Mesenchymal stem cell (in vitro differentiated cells and primary cell): ENCODE results near the gene STRADB.

Experiments used
- DNase-seq: peaks from one replicate; pipeline ENCODE4 v3.0.0-alpha.2; 2013
- H2AFZ ChIP-seq: one replicate; pipeline ENCODE4 v1.6.1; 2013; ENCODE audit warnings: low read depth, mild to moderate bottlenecking, control low read depth, inconsistent platforms, low read length, moderate library complexity
- H2AK5ac ChIP-seq: 2 replicates; pipeline ENCODE4 v1.6.1; 2013; ENCODE audit warnings: low read length, moderate library complexity, mild to moderate bottlenecking, inconsistent platforms; ENCODE audit not compliant: severe bottlenecking
- H2BK120ac ChIP-seq: one replicate; pipeline ENCODE4 v1.6.1; 2013; ENCODE audit warnings: low read depth, mild to moderate bottlenecking, inconsistent platforms, low read length, moderate library complexity
- H2BK12ac ChIP-seq, 2 experiments: one replicate each; pipeline ENCODE4 v1.6.1; 2013; ENCODE audit warnings: inconsistent platforms in 2 of 2, low read length in 2 of 2, mild to moderate bottlenecking in 2 of 2, moderate library complexity in 2 of 2, control low read depth in 1 of 2
- H2BK15ac ChIP-seq: one replicate; pipeline ENCODE4 v1.6.1; 2013; ENCODE audit warnings: mild to moderate bottlenecking, low read depth, inconsistent platforms; ENCODE audit not compliant: poor library complexity, severe bottlenecking
- H2BK5ac ChIP-seq: 2 replicates; pipeline ENCODE4 v1.6.1; 2013; ENCODE audit warnings: low read depth, mild to moderate bottlenecking, low read length, control low read depth, inconsistent platforms; ENCODE audit not compliant: poor library complexity, severe bottlenecking
- H3K14ac ChIP-seq, 2 experiments: one replicate each; pipeline ENCODE4 v1.6.1; 2013; ENCODE audit warnings: inconsistent platforms in 2 of 2, low read length in 2 of 2, control low read depth in 1 of 2, mild to moderate bottlenecking in 1 of 2, moderate library complexity in 1 of 2
- H3K18ac ChIP-seq, 2 experiments: one replicate each; pipeline ENCODE4 v1.6.1; 2013; ENCODE audit warnings: inconsistent platforms in 2 of 2, low read length in 2 of 2, control low read depth in 1 of 2, low read depth in 1 of 2, mild to moderate bottlenecking in 1 of 2
- H3K23ac ChIP-seq, 2 experiments: one replicate each; pipeline ENCODE4 v1.6.1; 2013; ENCODE audit warnings: inconsistent platforms in 2 of 2, low read length in 2 of 2, mild to moderate bottlenecking in 2 of 2, moderate library complexity in 2 of 2, control low read depth in 1 of 2
- H3K27ac ChIP-seq: 2 replicates; pipeline ENCODE4 v1.5.1; 2013; ENCODE audit warnings: mild to moderate bottlenecking, moderate library complexity, low read length, control low read depth, inconsistent platforms; ENCODE audit not compliant: poor library complexity, severe bottlenecking
- H3K27me3 ChIP-seq, 2 experiments: 2 replicates each; pipeline versions ENCODE4 v1.6.1 to v1.7.0; 2013; ENCODE audit warnings: low read length in 2 of 2, mild to moderate bottlenecking in 2 of 2, moderate library complexity in 2 of 2, control low read depth in 1 of 2, inconsistent platforms in 1 of 2; ENCODE audit not compliant: control insufficient read depth in 1 of 2, insufficient read depth in 1 of 2
- H3K36me3 ChIP-seq, 2 experiments: 2 replicates each; pipeline versions ENCODE4 v1.6.1 to v1.7.0; 2013; ENCODE audit warnings: low read length in 2 of 2, control low read depth in 1 of 2, inconsistent platforms in 1 of 2, low read depth in 1 of 2, mild to moderate bottlenecking in 1 of 2; ENCODE audit not compliant: insufficient read depth in 2 of 2, control insufficient read depth in 1 of 2
- H3K4ac ChIP-seq, 2 experiments: one replicate each; pipeline ENCODE4 v1.6.1; 2013; ENCODE audit warnings: inconsistent platforms in 2 of 2, low read length in 2 of 2, mild to moderate bottlenecking in 2 of 2, moderate library complexity in 2 of 2, control low read depth in 1 of 2, low read depth in 1 of 2
- H3K4me1 ChIP-seq: 2 replicates; pipeline ENCODE4 v1.6.1; 2013; ENCODE audit warnings: low read depth, low read length, control low read depth; ENCODE audit not compliant: control insufficient read depth, insufficient read depth
- H3K4me2 ChIP-seq: 2 replicates; pipeline ENCODE4 v1.6.1; 2013; ENCODE audit warnings: low read length, mild to moderate bottlenecking, inconsistent platforms; ENCODE audit not compliant: poor library complexity, severe bottlenecking
- H3K4me3 ChIP-seq, 2 experiments: 2 replicates each; pipeline versions ENCODE4 v1.5.1 to v1.7.0; 2013; ENCODE audit warnings: low read length in 2 of 2, mild to moderate bottlenecking in 2 of 2, control low read depth in 1 of 2, low read depth in 1 of 2; ENCODE audit not compliant: insufficient read depth in 1 of 2
- H3K79me1 ChIP-seq: replicated peaks from 2 replicates; pipeline ENCODE4 v1.6.1; 2013; ENCODE audit warnings: mild to moderate bottlenecking, control low read depth, low read length, inconsistent platforms; ENCODE audit not compliant: poor library complexity, severe bottlenecking
- H3K9ac ChIP-seq: 2 replicates; pipeline ENCODE4 v1.7.0; 2013; ENCODE audit warnings: mild to moderate bottlenecking, low read length, moderate library complexity
- H3K9me3 ChIP-seq: 2 replicates; pipeline ENCODE4 v1.7.0; 2013; ENCODE audit warnings: mild to moderate bottlenecking, low read length; ENCODE audit not compliant: control insufficient read depth
- H4K8ac ChIP-seq: one replicate; pipeline ENCODE4 v1.6.1; 2013; ENCODE audit warnings: inconsistent platforms, mild to moderate bottlenecking, low read length, moderate library complexity
- H4K91ac ChIP-seq: one replicate; pipeline ENCODE4 v1.6.1; 2013; ENCODE audit warnings: mild to moderate bottlenecking, low read length, inconsistent platforms
- WGBS: methylation state at CpG from one replicate; pipeline ENCODE4 v1.1.7; 2013; ENCODE audit warnings: mixed read lengths; 5-methylcytosine and 5-hydroxymethylcytosine counted together

Gene STRADB

DNA sequence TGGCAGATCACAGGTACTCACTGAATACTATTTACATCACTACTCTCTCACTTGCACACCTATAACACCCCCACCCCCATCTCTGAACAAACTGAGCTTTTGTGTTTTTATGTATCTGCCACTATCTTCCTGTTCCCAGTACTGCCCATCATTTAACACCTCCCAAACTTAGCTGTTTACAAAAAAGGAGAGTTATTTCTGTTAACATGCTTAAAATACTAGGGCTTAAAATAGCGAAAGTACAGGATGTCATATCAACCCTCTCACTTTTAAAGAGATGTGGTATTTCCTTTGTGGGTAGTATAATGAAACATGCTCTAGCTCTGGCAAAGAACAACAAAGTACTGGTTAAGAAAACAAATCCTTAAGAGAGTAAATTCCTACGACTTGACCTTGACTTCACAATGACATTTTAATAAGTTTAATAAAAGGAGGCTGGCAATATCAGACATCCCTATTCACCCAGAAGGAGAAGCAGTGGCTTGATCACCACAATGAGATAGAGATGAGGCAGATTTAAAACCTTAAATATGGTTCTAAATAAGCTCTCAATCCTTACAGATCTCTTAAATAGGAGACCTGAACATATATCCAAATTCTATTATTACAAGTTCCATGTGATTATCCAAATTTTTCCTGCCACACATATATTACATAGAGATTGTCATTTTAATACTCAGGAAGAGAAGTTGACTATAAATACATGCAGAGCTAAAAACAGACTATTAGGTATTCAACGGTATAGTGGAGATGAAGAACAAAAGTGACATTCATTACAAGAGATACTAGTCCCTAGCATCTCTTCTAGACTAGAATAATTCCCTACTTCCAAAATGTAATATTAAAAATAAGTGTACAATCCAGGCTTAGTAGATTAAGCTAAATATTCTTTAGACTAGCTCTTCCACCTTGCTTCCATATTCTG lies 37.2 kb upstream of the STRADB start:
- no peak overlapping the region for H2BK120ac ChIP-seq
- peak; percentile 45 for DNase-seq
- H3K9me3 ChIP-seq: no peaks in the 10 kb centered on the region
- H3K79me1 ChIP-seq: peaks cover 21% of the 10 kb centered on the region
- peak overlapping the region; percentile 5 for H3K9ac ChIP-seq
- H2AK5ac ChIP-seq: no peak overlapping the region
- no peak overlapping the region for H3K14ac ChIP-seq
- H4K91ac ChIP-seq: no peak overlapping the region
- no CpG with 5 or more reads among the region's 3 CpGs for WGBS
- no peak overlapping the region for H2AFZ ChIP-seq
- H3K4ac ChIP-seq: no peak overlapping the region
- H3K36me3 ChIP-seq: peaks cover 0 to 1% of the 10 kb centered on the region in 2 experiments
- no peak overlapping the region for H3K4me3 ChIP-seq
- H3K18ac ChIP-seq: no peak overlapping the region
- H3K27ac ChIP-seq: no peak overlapping the region
- no peak overlapping the region for H2BK15ac ChIP-seq
- no peaks in the 10 kb centered on the region for H3K27me3 ChIP-seq
- H3K23ac ChIP-seq: no peak overlapping the region
- H3K4me2 ChIP-seq: no peak overlapping the region
- H2BK12ac ChIP-seq: no peak overlapping the region
- H3K4me1 ChIP-seq: no peaks in the 10 kb centered on the region
- no peak overlapping the region for H4K8ac ChIP-seq
- H2BK5ac ChIP-seq: no peak overlapping the region

GRCh38 chr2:201415149-201415548 lies 36.4 kb upstream of the STRADB start:
- Histone ChIP-seq H3K4me1 (no peaks in the 10 kb centered on the region), H3K4ac (no peak overlapping the region), H3K79me1 (peaks cover 19% of the 10 kb centered on the region), H3K9me3 (no peaks in the 10 kb centered on the region), H2BK15ac (no peak overlapping the region), H2BK5ac (no peak overlapping the region), H2AFZ (no peak overlapping the region), H3K27ac (no peak overlapping the region), H3K14ac (no peak overlapping the region), H3K18ac (no peak overlapping the region), H2BK120ac (no peak overlapping the region), H3K23ac (no peak overlapping the region), H2AK5ac (no peak overlapping the region), H4K91ac (no peak overlapping the region), H4K8ac (no peak overlapping the region), H2BK12ac (no peak overlapping the region), H3K36me3 (peaks cover 0 to 8% of the 10 kb centered on the region in 2 experiments), H3K27me3 (no peaks in the 10 kb centered on the region), H3K4me3 (no peak overlapping the region), H3K4me2 (no peak overlapping the region), H3K9ac (no peak overlapping the region)
- no peak for DNase-seq
- WGBS: no CpG with 5 or more reads among the region's 2 CpGs

DNA sequence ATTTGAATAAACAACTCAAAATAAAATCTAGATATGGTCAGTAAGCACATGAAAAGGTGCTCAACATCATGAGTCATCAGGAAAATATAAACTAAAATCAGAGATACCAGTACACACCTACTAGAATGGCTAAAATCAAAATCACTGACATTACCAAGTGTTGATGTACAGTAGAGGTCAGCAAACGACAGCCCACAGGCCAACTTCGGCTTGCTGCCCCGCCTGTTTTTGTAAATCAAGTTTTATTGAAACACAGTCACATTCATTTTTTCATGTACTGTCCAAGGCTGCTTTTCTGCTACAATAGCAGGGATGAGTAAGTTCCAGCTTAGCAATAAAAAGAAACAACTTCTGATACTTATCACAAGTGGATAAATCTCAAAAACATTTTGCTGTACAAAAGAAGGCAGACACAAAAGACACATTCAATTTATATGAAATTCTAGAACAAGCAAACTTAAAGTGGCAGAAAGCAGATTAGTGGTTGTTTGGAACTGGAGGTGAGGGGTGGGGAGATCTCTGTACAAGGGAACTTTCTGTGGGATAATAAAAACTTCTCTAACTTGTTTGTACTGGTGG lies 32.4 kb upstream of the STRADB start:
- Histone ChIP-seq H3K79me1 (peaks cover 4% of the 10 kb centered on the region), H3K4me2 (no peak overlapping the region), H3K9ac (peak overlapping the region; percentile 64), H4K8ac (no peak overlapping the region), H3K4ac (no peak overlapping the region), H3K9me3 (no peaks in the 10 kb centered on the region), H2AFZ (no peak overlapping the region), H2AK5ac (no peak overlapping the region), H2BK15ac (no peak overlapping the region), H3K36me3 (peaks cover 0 to 10% of the 10 kb centered on the region in 2 experiments), H2BK120ac (no peak overlapping the region), H4K91ac (no peak overlapping the region), H3K18ac (no peak overlapping the region), H2BK5ac (no peak overlapping the region), H2BK12ac (no peak overlapping the region), H3K4me3 (no peak overlapping the region), H3K27me3 (no peaks in the 10 kb centered on the region), H3K23ac (no peak overlapping the region), H3K27ac (no peak overlapping the region), H3K14ac (no peak overlapping the region), H3K4me1 (no peaks in the 10 kb centered on the region)
- WGBS: 25% methylated on average over 1 of the region's 3 CpGs
- no peak for DNase-seq

DNA sequence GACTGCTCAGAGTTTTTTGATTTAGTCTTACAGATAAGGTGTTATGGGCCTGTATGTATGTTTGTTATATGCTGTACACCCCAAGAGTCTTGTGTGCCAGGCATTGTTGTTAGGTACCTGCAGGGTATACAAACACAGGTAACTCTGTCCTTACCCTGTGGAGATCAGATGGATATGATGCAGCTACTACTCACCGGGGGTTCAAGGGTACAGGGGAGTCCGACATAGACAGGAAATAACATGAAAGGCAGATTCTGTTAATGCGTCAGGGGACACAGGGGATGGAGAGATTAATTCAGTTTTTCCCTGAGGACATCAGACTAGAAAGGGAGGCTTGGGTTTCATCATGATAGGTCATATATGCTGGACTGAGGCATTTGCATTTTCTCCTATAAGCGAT lies 31.6 kb upstream of the STRADB start:
- 98% methylated on average over 4 of the region's 4 CpGs for WGBS
- no peak overlapping the region for H2BK12ac ChIP-seq

More for the DNA sequence above, 31.6 kb upstream of the STRADB start:
- H3K18ac ChIP-seq: no peak overlapping the region
- H3K36me3 ChIP-seq: peaks cover 0 to 10% of the 10 kb centered on the region in 2 experiments
- no peak for DNase-seq
- H2BK120ac ChIP-seq: no peak overlapping the region
- no peak overlapping the region for H3K4ac ChIP-seq
- H2BK15ac ChIP-seq: no peak overlapping the region
- H3K27ac ChIP-seq: no peak overlapping the region
- no peak overlapping the region for H3K4me3 ChIP-seq
- H2BK5ac ChIP-seq: no peak overlapping the region
- no peak overlapping the region for H3K23ac ChIP-seq
- H3K9me3 ChIP-seq: no peaks in the 10 kb centered on the region
- no peaks in the 10 kb centered on the region for H3K27me3 ChIP-seq
- H2AFZ ChIP-seq: no peak overlapping the region
- H2AK5ac ChIP-seq: no peak overlapping the region
- H3K79me1 ChIP-seq: peaks cover 4% of the 10 kb centered on the region
- H3K9ac ChIP-seq: peak overlapping the region; percentile 64
- no peak overlapping the region for H3K14ac ChIP-seq
- H4K8ac ChIP-seq: no peak overlapping the region
- H4K91ac ChIP-seq: no peak overlapping the region
- no peak overlapping the region for H3K4me2 ChIP-seq
- H3K4me1 ChIP-seq: no peaks in the 10 kb centered on the region
